Measurements from ENCODE around the gene MXD1.

Gene MXD1

GRCh38 chr2:69983392-69983966, 68.6 kb downstream of the MXD1 start:
- no peak for DNase-seq

- DNase-seq = no peak
These were observed 70.3 kb downstream of the MXD1 start for GRCh38 chr2:69985216-69985615.

GRCh38 chr2:69985688-69986087, 70.8 kb downstream of the MXD1 start:
- no peak for DNase-seq

- DNase-seq = no peak
These were observed 71.8 kb downstream of the MXD1 start for GRCh38 chr2:69986691-69987090.

GRCh38 chr2:69988086-69988635, 73.3 kb downstream of the MXD1 start:
- no peak for DNase-seq

GRCh38 chr2:69989009-69989408, 74.1 kb downstream of the MXD1 start:
- no peak for DNase-seq

- DNase-seq = no peak
These were observed 74.7 kb downstream of the MXD1 start for GRCh38 chr2:69989441-69990105.
